B cell (primary cell): Measurements from ENCODE around the gene PTEN. TPM values are rescaled to one million over a fixed set of nuclear protein-coding genes. Genes with fewer than 3 reads are reported as not detected.
"Not testable (repeated sequence)": the region's sequence is repeated elsewhere in the genome, so short reads cannot be mapped to it uniquely, and the experiment has no call there.

Source experiments
- ATAC-seq: fragments of 200-7000 bp; cut with Tn5 transposase; one replicate; pipeline ENCODE4 v1.10.0; 2021; ENCODE audit warnings: low read depth, mild to moderate bottlenecking, moderate number of reproducible peaks, moderate library complexity
- CTCF ChIA-PET: fragments of 350-600 bp; sonication (Branson Sonifier 250); formaldehyde crosslinking; loops from one replicate; lab custom pipeline; 2021; ENCODE audit warnings: antibody characterized with exemption, inconsistent platforms; lab: Charles Lee
- POLR2A ChIA-PET: fragments of 350-600 bp; sonication (Branson Sonifier 250); formaldehyde crosslinking; loops from one replicate; lab custom pipeline; 2021; ENCODE audit warnings: antibody characterized with exemption; lab: Charles Lee
- DNase-seq: peaks from one replicate; pipeline ENCODE4 v3.0.0; 2013
- H2AFZ ChIP-seq: 2 replicates; pipeline ENCODE4 v1.6.1; 2012; ENCODE audit warnings: mild to moderate bottlenecking, low read depth, low read length; ENCODE audit not compliant: insufficient read depth, poor library complexity, severe bottlenecking
- H3K27ac ChIP-seq, 2 donors: 1 replicate in 1 of 2; 2 replicates in 1 of 2; pipeline ENCODE4 v1.5.1; 2012 to 2013; ENCODE audit warnings: low read length in 2 of 2, mild to moderate bottlenecking in 2 of 2, moderate library complexity in 1 of 2
- H3K27me3 ChIP-seq, 4 experiments: fragments of 200-600 bp in 1 of 4; sonication (generic) in 1 of 4; replicated peaks in 1 of 4; 1 replicate in 2 of 4; 2 replicates in 2 of 4; pipeline versions ENCODE4 v1.6.1 to v1.7.0; 2013 to 2016; ENCODE audit warnings: low read length in 3 of 4, mild to moderate bottlenecking in 2 of 4, mixed read lengths in 1 of 4, moderate library complexity in 1 of 4; ENCODE audit not compliant: insufficient read depth in 4 of 4, control insufficient read depth in 3 of 4; ENCODE audit errors: control extremely low read depth in 1 of 4
- H3K36me3 ChIP-seq, 2 experiments: replicated peaks in 1 of 2; 1 replicate in 1 of 2; 2 replicates in 1 of 2; pipeline versions ENCODE4 v1.6.1 to v1.7.1; 2013; ENCODE audit warnings: low read length in 1 of 2; ENCODE audit not compliant: insufficient read depth in 2 of 2, control insufficient read depth in 1 of 2; ENCODE audit errors: control extremely low read depth in 1 of 2, extremely low read depth in 1 of 2
- H3K4me1 ChIP-seq, 2 donors: fragments of 200-600 bp in 1 of 2; sonication (generic) in 1 of 2; 1 replicate in 1 of 2; 2 replicates in 1 of 2; pipeline versions ENCODE4 v1.5.1 to v1.6.1; 2013 to 2017; ENCODE audit warnings: low read length in 2 of 2; ENCODE audit not compliant: control insufficient read depth in 2 of 2, insufficient read depth in 2 of 2
- H3K4me2 ChIP-seq: replicated peaks from 2 replicates; pipeline ENCODE3; 2012; ENCODE audit warnings: mild to moderate bottlenecking, low read depth, low read length; ENCODE audit not compliant: poor library complexity, severe bottlenecking
- H3K4me3 ChIP-seq, 5 experiments: fragments of 200-600 bp in 1 of 5; sonication (generic) in 1 of 5; 1 replicate in 3 of 5; 2 replicates in 2 of 5; pipeline versions ENCODE4 v1.5.1 to v1.7.0; 2011 to 2016; ENCODE audit warnings: low read length in 4 of 5, mild to moderate bottlenecking in 4 of 5, low read depth in 2 of 5, control low read depth in 1 of 5, moderate library complexity in 1 of 5; ENCODE audit not compliant: insufficient read depth in 1 of 5; ENCODE audit errors: control extremely low read depth in 1 of 5, extremely low read depth in 1 of 5
- H3K79me2 ChIP-seq: fragments of 200-600 bp; sonication (generic); one replicate; pipeline ENCODE4 v1.6.0; 2016; ENCODE audit warnings: low read length; ENCODE audit not compliant: control insufficient read depth, insufficient read depth
- H3K9ac ChIP-seq: fragments of 200-600 bp; sonication (generic); 2 replicates; pipeline ENCODE4 v1.6.1; 2017; ENCODE audit warnings: mild to moderate bottlenecking, low read length, moderate library complexity
- H3K9me3 ChIP-seq, 3 donors: one replicate each; pipeline versions ENCODE4 v1.6.1 to v1.7.1; 2013; ENCODE audit warnings: low read length in 2 of 3; ENCODE audit not compliant: control insufficient read depth in 2 of 3, insufficient read depth in 1 of 3; ENCODE audit errors: control extremely low read depth in 1 of 3
- H4K20me1 ChIP-seq: 2 replicates; pipeline ENCODE4 v1.6.0; 2012; ENCODE audit warnings: mild to moderate bottlenecking, low read length; ENCODE audit not compliant: insufficient read depth, control insufficient read depth, poor library complexity, severe bottlenecking
- H3K27ac Mint-ChIP-seq: one replicate; pipeline ENCODE4 v1.8.0; 2021; ENCODE audit warnings: mixed read lengths
- H3K27me3 Mint-ChIP-seq: one replicate; pipeline ENCODE4 v1.8.0; 2021; ENCODE audit warnings: mixed read lengths
- H3K4me1 Mint-ChIP-seq: one replicate; pipeline ENCODE4 v1.8.0; 2021; ENCODE audit warnings: mixed read lengths
- H3K4me3 Mint-ChIP-seq: one replicate; pipeline ENCODE4 v1.8.0; 2021; ENCODE audit warnings: mixed read lengths
- H3K9me3 Mint-ChIP-seq: one replicate; pipeline ENCODE4 v1.8.0; 2022; ENCODE audit warnings: mixed read lengths; ENCODE audit not compliant: insufficient read depth
- EZH2 ChIP-seq: IDR thresholded peaks from 2 replicates; pipeline ENCODE4 v1.6.1; 2012; ENCODE audit warnings: borderline replicate concordance, low read depth, mild to moderate bottlenecking, moderate library complexity, low read length; ENCODE audit not compliant: insufficient read depth, poor library complexity, severe bottlenecking
- WGBS: methylation state at CpG from one replicate; pipeline ENCODE4 v1.1.5; 2013; ENCODE audit warnings: missing lambda C conversion rate; ENCODE audit not compliant: insufficient coverage; 5-methylcytosine and 5-hydroxymethylcytosine counted together
- intact Hi-C: fragments of 100-400 bp; cut with micrococcal nuclease; formaldehyde crosslinking; loops from one replicate; pipeline ENCODE4 v1.10.0; 2022
- polyA plus RNA-seq: library from polyadenylated mRNA; depleted of rRNA; stranded (reverse); fragments of >200 nt; gene quantifications from 2 replicates; pipeline ENCODE4 v1.2.3, GENCODE V29; 2012
- total RNA-seq, 2 donors: library from RNA; stranded (reverse); fragments of 120-200 nt in 1 of 2; gene quantifications; 1 replicate in 1 of 2; 2 replicates in 1 of 2; pipeline versions ENCODE4 v1.2.3 to v1.2.4, GENCODE V29; 2013 to 2022
- TF ChIP-seq, protein P1 (sequence below): fragments of 200-600 bp; IDR thresholded peaks from one replicate; pipeline ENCODE4 v1.8.0; 2022; ENCODE audit warnings: antibody characterized with exemption, mild to moderate bottlenecking

The PTEN gene
- total and polyA plus RNA-seq, 2 donors (not counting 1 experiment from before 2014, with no cell fraction given), result 15.2 to 114 TPM

DNA sequence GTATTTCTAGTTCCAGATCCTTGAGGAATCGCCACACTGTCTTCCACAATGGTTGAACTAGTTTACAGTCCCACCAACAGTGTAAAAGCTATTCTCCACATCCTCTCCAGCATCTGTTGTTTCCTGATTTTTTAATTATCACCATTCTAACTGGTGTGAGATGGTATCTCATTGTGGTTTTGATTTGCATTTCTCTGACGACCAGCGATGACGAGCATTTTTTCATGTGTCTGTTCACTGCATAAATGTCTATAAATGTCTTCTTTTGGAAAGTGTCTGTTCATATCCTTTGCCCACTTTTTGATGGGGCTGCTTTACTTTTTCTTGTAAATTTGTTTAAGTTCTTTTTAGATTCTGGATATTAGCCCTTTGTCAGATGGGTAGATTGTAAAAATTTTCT, 7.8 kb upstream of the PTEN start:
- ATAC-seq, result not testable (repeated sequence)

DNA sequence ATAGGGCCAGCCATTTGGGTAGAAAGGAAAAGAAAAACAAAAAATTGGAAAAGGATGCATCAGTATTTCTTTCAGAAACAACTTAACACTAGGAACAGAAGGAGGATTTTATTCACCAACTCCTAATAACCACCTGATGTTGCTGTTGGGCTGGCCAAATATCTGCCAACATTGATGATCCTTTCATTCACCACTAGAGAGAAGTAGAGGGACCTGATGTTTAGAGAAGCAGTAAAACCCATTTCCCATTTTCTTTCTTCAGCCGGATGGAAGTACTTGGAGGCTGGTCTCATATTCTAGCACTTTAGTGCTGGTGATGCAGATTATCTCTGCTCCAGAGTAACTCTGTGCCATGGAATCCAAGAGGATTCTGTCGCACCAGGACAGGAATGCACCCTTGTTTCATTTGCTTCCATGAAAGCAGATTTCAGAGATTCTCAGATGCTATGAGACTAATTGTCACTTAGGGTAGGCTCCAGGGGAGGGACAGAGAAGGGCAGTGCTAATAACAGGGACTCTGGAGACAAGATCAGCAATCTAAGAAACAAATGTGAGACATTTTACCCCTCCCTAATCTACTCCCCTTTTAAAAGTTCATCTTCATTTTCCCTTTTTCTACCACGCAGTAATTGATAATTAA, 3.1 kb upstream of the PTEN start:
- Mint-ChIP-seq H3K27me3 (no peaks in the 10 kb centered on the region), H3K4me1 (peaks cover 22% of the 10 kb centered on the region), H3K9me3 (no peaks in the 10 kb centered on the region), H3K4me3 (peak overlapping the region; percentile 55), H3K27ac (peak overlapping the region; percentile 98)
- H3K27ac ChIP-seq, result peak overlapping the region in 1 of 2 donors; percentile 7
- DNase-seq, result peak; percentile 84
- intact Hi-C loops, result loop anchor here (1.0 to 5.0 kb wide), 8 partner anchors 67 to 1392 kb away; partner anchors contain the start of gene LIPA
- no peak overlapping the region for H3K9ac ChIP-seq
- WGBS, result 43% methylated on average over 1 of the region's 3 CpGs
- H3K36me3 ChIP-seq, result no peaks in the 10 kb centered on the region
- H2AFZ ChIP-seq, result peak overlapping the region; percentile 89
- H3K79me2 ChIP-seq, result peaks cover 15% of the 10 kb centered on the region
- no peaks in the 10 kb centered on the region for H4K20me1 ChIP-seq
- POLR2A ChIA-PET, result no interaction called here
- TF ChIP-seq, protein P1, sequence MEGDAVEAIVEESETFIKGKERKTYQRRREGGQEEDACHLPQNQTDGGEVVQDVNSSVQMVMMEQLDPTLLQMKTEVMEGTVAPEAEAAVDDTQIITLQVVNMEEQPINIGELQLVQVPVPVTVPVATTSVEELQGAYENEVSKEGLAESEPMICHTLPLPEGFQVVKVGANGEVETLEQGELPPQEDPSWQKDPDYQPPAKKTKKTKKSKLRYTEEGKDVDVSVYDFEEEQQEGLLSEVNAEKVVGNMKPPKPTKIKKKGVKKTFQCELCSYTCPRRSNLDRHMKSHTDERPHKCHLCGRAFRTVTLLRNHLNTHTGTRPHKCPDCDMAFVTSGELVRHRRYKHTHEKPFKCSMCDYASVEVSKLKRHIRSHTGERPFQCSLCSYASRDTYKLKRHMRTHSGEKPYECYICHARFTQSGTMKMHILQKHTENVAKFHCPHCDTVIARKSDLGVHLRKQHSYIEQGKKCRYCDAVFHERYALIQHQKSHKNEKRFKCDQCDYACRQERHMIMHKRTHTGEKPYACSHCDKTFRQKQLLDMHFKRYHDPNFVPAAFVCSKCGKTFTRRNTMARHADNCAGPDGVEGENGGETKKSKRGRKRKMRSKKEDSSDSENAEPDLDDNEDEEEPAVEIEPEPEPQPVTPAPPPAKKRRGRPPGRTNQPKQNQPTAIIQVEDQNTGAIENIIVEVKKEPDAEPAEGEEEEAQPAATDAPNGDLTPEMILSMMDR, result peak; percentile 81
- TF ChIP-seq EZH2, result no peak
- no peaks in the 10 kb centered on the region for H3K9me3 ChIP-seq
- H3K4me3 ChIP-seq, result no peak overlapping the region
- H3K27me3 ChIP-seq, result no peaks in the 10 kb centered on the region
- peak overlapping the region; percentile 85 for H3K4me2 ChIP-seq
- no peak for ATAC-seq
- peaks cover 15 to 20% of the 10 kb centered on the region in 2 donors for H3K4me1 ChIP-seq
- CTCF ChIA-PET, result interaction anchor here (0.5 to 11.5 kb wide), 13 partner anchors 9 to 1089 kb away, joined by 3 to 241 read pairs (median 4); partner anchors contain the start of gene RNLS

More for the DNA sequence above, 7.8 kb upstream of the PTEN start:
- H3K27ac ChIP-seq, H3K9ac ChIP-seq, H3K36me3 ChIP-seq, H3K4me2 ChIP-seq, H3K27ac Mint-ChIP-seq, H3K9me3 Mint-ChIP-seq, H4K20me1 ChIP-seq, H2AFZ ChIP-seq, H3K4me3 ChIP-seq, H3K4me1 ChIP-seq, H3K4me3 Mint-ChIP-seq, H3K79me2 ChIP-seq, POLR2A ChIA-PET, H3K9me3 ChIP-seq, DNase-seq, H3K27me3 ChIP-seq, intact Hi-C loops, H3K27me3 Mint-ChIP-seq: not testable (repeated sequence)
- WGBS, result 7% methylated on average over 3 of the region's 4 CpGs
- peaks cover 12% of the 10 kb centered on the region for H3K4me1 Mint-ChIP-seq
- CTCF ChIA-PET, result interaction anchor here (0.9 to 11.5 kb wide), 3 partner anchors 257 to 533 kb away, joined by 3 to 241 read pairs (median 180); no protein-coding TSS in a partner anchor
